HS-5 (cell line): ENCODE results near the gene NAV3.
"Not testable (repeated sequence)": the region's sequence is repeated elsewhere in the genome, so short reads cannot be mapped to it uniquely, and the experiment has no call there.

Experiments
- DNase-seq: peaks from one replicate; pipeline ENCODE4 v3.0.0-alpha.2; 2012; ENCODE audit warnings: low read depth

The NAV3 gene

GRCh38 chr12:78192979-78193378, 362.3 kb downstream of the NAV3 start:
- DNase-seq = no peak

- peak; percentile 92 for DNase-seq
Measured at GRCh38 chr12:78194448-78194847, 363.8 kb downstream of the NAV3 start.

- DNase-seq = no peak
Measured at GRCh38 chr12:78198896-78199295, 368.2 kb downstream of the NAV3 start.

GRCh38 chr12:78199926-78200325, 369.2 kb downstream of the NAV3 start:
- no peak for DNase-seq

GRCh38 chr12:78204926-78205325, 374.2 kb downstream of the NAV3 start:
- no peak for DNase-seq

GRCh38 chr12:78208092-78208491, 377.4 kb downstream of the NAV3 start:
- DNase-seq = no peak

GRCh38 chr12:78209846-78210505, 379.3 kb downstream of the NAV3 start:
- DNase-seq = no peak

- DNase-seq = no peak
Measured at GRCh38 chr12:78210506-78210860, 379.8 kb downstream of the NAV3 start.

- DNase-seq = no peak
Measured at GRCh38 chr12:78210894-78211302, 380.2 kb downstream of the NAV3 start.

GRCh38 chr12:78220811-78221210, 390.1 kb downstream of the NAV3 start:
- DNase-seq = no peak

- DNase-seq = no peak
Measured at GRCh38 chr12:78224154-78224553, 393.5 kb downstream of the NAV3 start.

- no peak for DNase-seq
Measured at GRCh38 chr12:78226763-78227162, 396.1 kb downstream of the NAV3 start.

GRCh38 chr12:78229591-78230101, 399.0 kb downstream of the NAV3 start:
- DNase-seq = peak; percentile 48

- no peak for DNase-seq
Measured at GRCh38 chr12:78232756-78233155, 402.1 kb downstream of the NAV3 start.

GRCh38 chr12:78236264-78236663, 405.6 kb downstream of the NAV3 start:
- no peak for DNase-seq

GRCh38 chr12:78239544-78239943, 408.9 kb downstream of the NAV3 start:
- no peak for DNase-seq

- no peak for DNase-seq
Measured at GRCh38 chr12:78240827-78241226, 410.1 kb downstream of the NAV3 start.

- DNase-seq = no peak
Measured at GRCh38 chr12:78241446-78241845, 410.8 kb downstream of the NAV3 start.

- no peak for DNase-seq
Measured at GRCh38 chr12:78244916-78245507, 414.3 kb downstream of the NAV3 start.

GRCh38 chr12:78248321-78248720, 417.6 kb downstream of the NAV3 start:
- no peak for DNase-seq

- no peak for DNase-seq
Measured at GRCh38 chr12:78249578-78249977, 418.9 kb downstream of the NAV3 start.

- not testable (repeated sequence) for DNase-seq
Measured at GRCh38 chr12:78257662-78258061, 427.0 kb downstream of the NAV3 start.

GRCh38 chr12:78260976-78261375, 430.3 kb downstream of the NAV3 start:
- DNase-seq = no peak

GRCh38 chr12:78261901-78262300, 431.2 kb downstream of the NAV3 start:
- DNase-seq = no peak
